ENCODE data around the gene TCAP.

DNA sequence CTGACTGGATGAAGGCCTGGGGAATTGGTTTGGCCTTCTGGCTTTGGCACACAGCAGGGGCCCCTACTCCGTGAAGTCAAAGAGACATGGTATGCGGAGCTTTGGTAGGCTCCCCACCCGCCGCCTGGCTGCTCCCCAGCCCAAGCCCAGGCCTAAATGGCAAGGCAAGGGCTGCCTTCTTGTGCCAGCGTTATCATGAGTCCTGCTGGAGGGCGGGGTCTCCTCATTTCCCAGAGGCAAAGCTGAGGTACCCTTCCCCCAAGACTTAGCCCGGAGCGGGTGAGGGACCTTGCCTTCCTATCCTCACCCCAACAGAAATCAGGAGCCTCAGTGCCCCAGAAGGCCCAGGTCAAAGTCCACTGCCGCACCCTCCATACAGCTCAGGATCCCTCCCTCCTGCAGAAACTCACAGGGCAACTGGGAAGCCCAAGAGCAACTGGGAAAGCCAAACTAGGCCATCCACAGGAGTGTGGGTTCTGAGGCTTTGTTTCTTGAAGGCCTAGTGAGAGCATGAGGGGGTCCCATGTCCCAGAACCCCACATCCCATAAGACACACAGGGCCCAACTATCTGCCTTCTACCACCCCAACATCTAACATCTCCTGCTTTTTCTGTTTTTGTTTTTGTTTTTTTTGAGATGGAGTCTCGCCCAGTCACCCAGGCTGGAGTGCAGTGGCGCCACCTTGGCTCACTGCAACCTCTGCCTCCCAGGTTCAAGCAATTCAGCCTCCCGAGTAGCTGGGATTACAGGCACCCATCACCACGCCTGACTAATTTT is 13.4 kb downstream of the TCAP start:
- no peak for TF ChIP-seq POLR2AphosphoS5 (IDR thresholded peaks at IDR 0.05)
- TF ChIP-seq POLR2A (IDR thresholded peaks at IDR 0.05), result no peak
